Stimulated activated naive CD8-positive, alpha-beta T cell treated with anti-CD3 and anti-CD28 coated beads, Interleukin-15, amount 100 ng/mL, for 72 hours (primary cell): ENCODE measurements around the gene MANBA.

Experiments
- ATAC-seq: fragments of 150-1000 bp; cut with Tn5 transposase; 2 replicates; pipeline ENCODE4 v1.10.0; 2021; ENCODE audit warnings: mild to moderate bottlenecking, moderate library complexity
- DNase-seq, 2 donors: peaks; one replicate each; pipeline ENCODE4 v3.0.0; 2021 to 2022
- H3K27ac Mint-ChIP-seq, 2 donors: one replicate each; pipeline ENCODE4 v1.8.0; 2022; ENCODE audit warnings: mild to moderate bottlenecking in 2 of 2, mixed read lengths in 2 of 2, moderate library complexity in 2 of 2
- H3K27me3 Mint-ChIP-seq: one replicate; pipeline ENCODE4 v1.8.0; 2022; ENCODE audit warnings: mixed read lengths
- H3K4me1 Mint-ChIP-seq: one replicate; pipeline ENCODE4 v1.8.0; 2022; ENCODE audit warnings: mild to moderate bottlenecking, mixed read lengths
- H3K4me3 Mint-ChIP-seq, 2 donors: one replicate each; pipeline ENCODE4 v1.8.0; 2022; ENCODE audit warnings: mild to moderate bottlenecking in 2 of 2, mixed read lengths in 2 of 2, moderate library complexity in 1 of 2
- H3K9me3 Mint-ChIP-seq, 2 donors: one replicate each; pipeline ENCODE4 v1.8.0; 2022; ENCODE audit warnings: mixed read lengths in 2 of 2

MANBA gene

DNA sequence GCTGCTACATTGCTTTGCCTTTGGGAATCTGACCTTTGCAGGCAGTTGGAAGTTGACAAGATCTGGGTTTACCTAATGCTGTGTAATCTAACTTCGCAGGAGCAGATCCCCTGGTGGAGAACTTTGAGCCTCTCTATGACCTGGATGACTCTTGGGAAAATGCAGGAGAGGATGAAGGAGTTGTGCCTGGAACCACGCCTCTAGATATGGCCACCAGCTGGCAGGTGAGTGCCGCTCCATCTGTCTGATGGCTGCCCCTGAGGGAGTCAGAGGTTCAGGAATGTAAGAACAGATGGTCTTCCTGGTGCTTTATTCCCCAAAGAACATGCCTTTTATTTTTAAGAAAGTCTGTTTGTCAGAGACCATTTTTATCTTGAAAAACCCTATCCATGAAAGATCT, 150.3 kb downstream of the MANBA start:
- no peak for ATAC-seq
- Mint-ChIP-seq H3K4me3 (no peak overlapping the region), H3K27me3 (no peaks in the 10 kb centered on the region), H3K4me1 (peaks cover 92% of the 10 kb centered on the region), H3K27ac (no peak overlapping the region), H3K9me3 (no peaks in the 10 kb centered on the region)
- DNase-seq: no peak

DNA sequence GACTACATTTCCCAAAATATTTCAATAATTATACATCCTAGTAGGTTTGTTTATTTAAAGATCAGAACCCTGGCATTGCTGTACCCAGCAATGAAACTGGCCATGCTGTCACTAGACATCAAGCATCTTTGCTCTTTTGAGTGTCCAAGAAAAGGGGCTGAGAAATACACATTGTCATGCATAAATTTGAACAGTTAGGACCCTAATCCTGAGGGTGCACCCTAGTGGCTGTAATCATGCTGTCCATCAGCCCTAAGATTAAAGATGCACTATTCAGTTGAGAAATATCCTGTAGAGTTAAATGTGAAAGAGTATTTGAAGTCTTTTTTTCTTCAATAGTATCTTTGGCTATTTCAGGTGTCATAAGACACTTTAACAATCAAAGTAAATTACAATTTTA, 150.8 kb downstream of the MANBA start:
- no peak overlapping the region for H3K4me3 Mint-ChIP-seq
- H3K27me3 Mint-ChIP-seq: no peaks in the 10 kb centered on the region
- H3K4me1 Mint-ChIP-seq: peaks cover 91% of the 10 kb centered on the region
- ATAC-seq (no peak), DNase-seq (no peak)
- H3K27ac Mint-ChIP-seq: peak overlapping the region in 1 of 2 donors; percentile 49
- no peaks in the 10 kb centered on the region for H3K9me3 Mint-ChIP-seq

DNA sequence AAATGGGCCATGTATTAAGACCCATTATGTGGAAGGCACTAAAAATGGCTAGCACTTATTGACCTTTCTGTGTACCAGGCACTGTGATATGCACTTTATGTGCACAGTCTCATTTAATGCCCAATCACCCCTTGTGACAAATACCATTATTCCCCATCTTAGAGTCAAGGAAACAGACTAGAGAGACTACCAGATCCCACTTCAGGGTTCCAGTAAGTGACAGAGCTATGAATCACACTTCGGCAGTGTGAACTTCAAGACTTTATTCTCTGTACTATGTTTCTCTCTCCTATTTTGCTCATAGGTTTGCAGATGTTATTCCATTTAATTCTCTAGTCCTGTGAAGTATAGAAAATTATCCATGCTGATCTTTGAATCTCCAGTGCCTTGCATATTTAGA, 152.6 kb downstream of the MANBA start:
- DNase-seq (no peak), ATAC-seq (no peak)
- Mint-ChIP-seq H3K9me3 (no peaks in the 10 kb centered on the region), H3K27ac (peak overlapping the region; percentile 27 to 74), H3K27me3 (no peaks in the 10 kb centered on the region), H3K4me1 (peaks cover 85% of the 10 kb centered on the region), H3K4me3 (no peak overlapping the region)

DNA sequence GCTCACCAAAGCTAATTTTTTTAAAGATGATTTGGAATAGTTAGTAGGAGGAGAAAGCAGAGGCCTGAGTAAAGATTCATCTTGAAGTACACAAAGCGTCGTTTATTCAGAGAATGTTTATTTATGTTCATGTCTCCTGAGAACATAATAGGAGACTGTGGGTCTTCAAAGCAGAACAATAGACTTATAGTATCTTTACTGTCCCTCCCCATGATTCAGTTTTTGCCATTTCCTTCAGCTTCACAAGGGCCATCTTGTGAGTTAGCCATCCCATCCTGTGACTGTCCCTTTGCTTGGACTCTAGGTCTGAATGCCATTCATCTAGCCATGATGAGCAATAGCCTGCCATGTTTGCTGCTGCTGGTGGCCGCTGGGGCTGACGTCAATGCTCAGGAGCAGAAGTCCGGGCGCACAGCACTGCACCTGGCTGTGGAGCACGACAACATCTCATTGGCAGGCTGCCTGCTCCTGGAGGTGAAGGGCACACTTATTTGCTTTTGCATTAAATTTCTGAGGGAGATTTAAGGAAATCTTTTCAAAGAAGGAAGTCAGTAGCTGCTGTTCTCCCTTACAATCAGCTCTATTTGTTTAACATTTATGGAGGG, 153.8 kb downstream of the MANBA start:
- Mint-ChIP-seq H3K27me3 (no peaks in the 10 kb centered on the region), H3K4me3 (no peak overlapping the region), H3K9me3 (no peaks in the 10 kb centered on the region), H3K27ac (peak overlapping the region in 1 of 2 donors; percentile 24), H3K4me1 (peaks cover 75% of the 10 kb centered on the region)
- ATAC-seq: no peak
- DNase-seq: no peak

DNA sequence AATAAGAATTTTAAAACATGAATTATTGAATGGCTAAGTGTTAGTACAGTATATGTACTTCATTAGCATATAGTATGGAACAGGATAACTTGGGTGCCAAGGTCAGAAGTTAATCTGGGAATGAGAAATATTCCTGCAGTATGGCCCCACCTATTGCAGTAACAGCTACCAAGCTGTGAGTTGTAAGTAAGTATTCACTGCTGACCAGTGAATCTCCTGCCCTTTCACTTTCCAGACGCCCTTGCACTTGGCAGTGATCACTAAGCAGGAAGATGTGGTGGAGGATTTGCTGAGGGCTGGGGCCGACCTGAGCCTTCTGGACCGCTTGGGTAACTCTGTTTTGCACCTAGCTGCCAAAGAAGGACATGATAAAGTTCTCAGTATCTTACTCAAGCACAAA, 154.5 kb downstream of the MANBA start:
- no peak for DNase-seq
- H3K4me1 Mint-ChIP-seq: peaks cover 75% of the 10 kb centered on the region

DNA sequence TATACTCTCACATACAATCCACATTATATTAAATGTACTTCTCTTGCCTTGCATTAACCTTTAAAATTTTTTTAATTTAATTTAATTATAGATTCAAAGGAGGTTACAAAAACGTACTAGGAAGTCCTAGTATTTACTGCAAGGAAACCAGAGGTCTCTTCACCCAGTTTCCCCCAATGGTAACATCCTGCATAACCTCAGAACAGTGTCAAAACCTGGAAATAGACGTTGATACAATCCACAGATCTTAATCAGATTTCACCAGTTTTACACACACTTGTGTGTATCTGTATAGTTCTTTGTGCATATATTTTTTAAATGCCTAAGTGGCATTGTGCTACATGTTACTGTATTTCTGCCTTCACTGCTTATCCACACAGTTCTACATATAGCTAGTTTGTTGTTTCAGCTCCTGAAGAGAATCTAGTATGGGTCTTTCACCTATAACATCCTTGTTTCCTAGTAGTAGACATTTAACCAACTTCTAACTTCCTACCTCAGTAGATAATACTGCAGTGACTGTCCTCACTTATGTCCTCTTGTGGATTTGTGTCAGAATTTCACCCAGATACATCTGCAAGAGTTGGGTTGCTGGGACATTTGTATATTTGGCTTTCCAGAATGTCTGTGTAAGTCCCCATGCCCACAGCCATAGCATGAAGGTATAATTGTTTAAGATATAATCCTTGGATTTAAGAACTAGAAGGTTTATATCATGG, 156.4 kb downstream of the MANBA start:
- no peak for DNase-seq
- ATAC-seq: no peak
- no peak overlapping the region for H3K27ac Mint-ChIP-seq
- H3K4me1 Mint-ChIP-seq: peaks cover 75% of the 10 kb centered on the region
- no peak overlapping the region for H3K4me3 Mint-ChIP-seq
- H3K27me3 Mint-ChIP-seq: no peaks in the 10 kb centered on the region
- no peaks in the 10 kb centered on the region for H3K9me3 Mint-ChIP-seq

More for the DNA sequence above, 154.5 kb downstream of the MANBA start:
- ATAC-seq: no peak
- Mint-ChIP-seq H3K27me3 (no peaks in the 10 kb centered on the region), H3K27ac (no peak overlapping the region), H3K9me3 (no peaks in the 10 kb centered on the region), H3K4me3 (no peak overlapping the region)

DNA sequence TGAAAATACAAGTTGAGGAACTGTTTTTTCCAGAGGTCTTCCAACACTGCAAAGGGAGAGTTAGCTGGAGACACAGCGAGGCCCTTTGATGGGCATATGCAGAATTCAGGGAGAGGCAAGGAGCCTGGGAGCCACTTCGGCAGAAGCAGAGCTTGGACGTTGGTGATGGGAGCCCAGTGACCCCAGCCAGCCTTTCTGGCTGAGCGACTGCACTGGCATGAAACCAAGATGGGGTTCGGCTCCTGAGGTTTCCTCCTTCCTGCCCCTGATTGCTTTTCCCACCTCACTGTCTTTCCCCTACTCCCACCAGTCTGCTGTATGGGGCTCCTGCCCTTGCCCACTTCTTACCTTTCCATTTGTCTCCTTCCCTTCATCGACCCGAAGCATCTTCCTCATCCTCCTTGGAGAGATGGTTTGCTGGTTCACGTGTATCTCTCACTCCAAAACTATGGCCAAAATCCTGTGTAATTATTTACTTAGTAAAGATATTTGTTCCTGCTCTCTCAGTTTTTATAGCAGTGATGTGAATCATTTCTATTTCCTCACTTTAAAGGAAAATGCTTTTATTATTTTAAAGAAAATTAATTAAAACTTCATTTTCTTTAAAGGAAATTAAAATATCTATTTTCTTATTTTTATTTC, 159.1 kb downstream of the MANBA start:
- ATAC-seq: no peak
- Mint-ChIP-seq H3K9me3 (no peaks in the 10 kb centered on the region), H3K27ac (peak overlapping the region in 1 of 2 donors; percentile 9), H3K4me1 (peaks cover 76% of the 10 kb centered on the region), H3K4me3 (no peak overlapping the region), H3K27me3 (no peaks in the 10 kb centered on the region)
- no peak for DNase-seq

DNA sequence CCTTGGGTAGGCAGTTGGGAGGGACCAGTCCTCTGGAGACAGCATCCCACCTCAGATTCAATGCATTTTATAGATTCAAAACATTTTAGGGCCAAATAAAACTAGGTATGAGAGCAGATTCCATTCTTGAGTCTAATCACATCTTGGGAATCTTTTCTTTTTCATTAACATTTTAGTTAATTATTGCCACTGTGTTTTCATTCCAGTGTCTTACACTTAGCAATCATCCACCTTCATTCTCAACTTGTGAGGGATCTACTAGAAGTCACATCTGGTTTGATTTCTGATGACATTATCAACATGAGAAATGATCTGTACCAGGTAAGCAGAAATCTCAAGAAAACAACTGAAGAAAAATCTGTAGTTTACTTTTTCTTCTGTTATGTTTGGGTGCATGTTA, 160.1 kb downstream of the MANBA start:
- Mint-ChIP-seq H3K4me3 (no peak overlapping the region), H3K27me3 (no peaks in the 10 kb centered on the region), H3K4me1 (peaks cover 81% of the 10 kb centered on the region), H3K9me3 (no peaks in the 10 kb centered on the region), H3K27ac (peak overlapping the region; percentile 0 to 85)
- DNase-seq: no peak
- ATAC-seq: no peak

DNA sequence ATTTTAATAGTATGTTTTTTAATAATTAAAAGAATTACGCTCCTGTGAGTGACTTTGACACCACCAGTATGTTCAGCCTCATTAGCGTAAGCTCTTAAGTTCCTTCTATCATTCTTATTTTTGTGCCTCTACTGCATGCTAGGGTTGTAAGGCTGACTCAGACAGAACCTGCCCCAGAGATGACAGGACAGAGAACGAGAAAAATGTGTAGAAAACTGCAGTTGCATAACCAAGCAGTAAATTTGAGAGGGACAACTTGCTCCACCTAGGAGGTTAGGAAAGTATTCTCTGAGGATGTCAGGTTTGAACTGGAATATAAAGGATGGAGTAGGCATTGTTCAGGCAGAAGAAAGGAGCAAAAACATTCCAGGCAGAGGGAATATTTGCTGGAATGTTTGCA, 160.9 kb downstream of the MANBA start:
- Mint-ChIP-seq H3K9me3 (no peaks in the 10 kb centered on the region), H3K4me3 (no peak overlapping the region), H3K27ac (no peak overlapping the region), H3K27me3 (no peaks in the 10 kb centered on the region), H3K4me1 (peaks cover 81% of the 10 kb centered on the region)
- DNase-seq: no peak
- ATAC-seq: no peak

DNA sequence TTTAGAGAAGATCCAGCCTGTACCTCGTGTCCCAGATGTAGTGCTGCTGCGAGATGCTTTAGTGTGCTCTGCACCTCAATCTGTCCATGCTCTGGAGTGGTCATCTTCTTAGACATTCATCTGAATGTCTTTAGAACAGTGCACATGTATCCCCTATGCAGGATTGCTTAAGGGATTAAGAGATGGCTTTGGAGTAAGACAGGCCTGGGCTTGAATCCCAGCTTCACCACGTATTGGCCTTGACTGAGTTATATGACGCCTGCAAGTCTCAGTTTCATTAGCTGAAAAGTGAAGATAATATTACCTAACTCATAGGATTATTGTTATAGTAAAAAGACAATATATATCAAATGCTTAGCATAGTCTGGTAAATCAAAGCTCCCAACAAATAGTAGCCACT, 161.3 kb downstream of the MANBA start:
- peak overlapping the region; percentile 59 to 92 for H3K27ac Mint-ChIP-seq
- H3K4me1 Mint-ChIP-seq: peaks cover 81% of the 10 kb centered on the region
- no peak for ATAC-seq
- H3K27me3 Mint-ChIP-seq: no peaks in the 10 kb centered on the region
- peak overlapping the region in 1 of 2 donors; percentile 8 for H3K4me3 Mint-ChIP-seq
- DNase-seq: no peak
- H3K9me3 Mint-ChIP-seq: no peaks in the 10 kb centered on the region

DNA sequence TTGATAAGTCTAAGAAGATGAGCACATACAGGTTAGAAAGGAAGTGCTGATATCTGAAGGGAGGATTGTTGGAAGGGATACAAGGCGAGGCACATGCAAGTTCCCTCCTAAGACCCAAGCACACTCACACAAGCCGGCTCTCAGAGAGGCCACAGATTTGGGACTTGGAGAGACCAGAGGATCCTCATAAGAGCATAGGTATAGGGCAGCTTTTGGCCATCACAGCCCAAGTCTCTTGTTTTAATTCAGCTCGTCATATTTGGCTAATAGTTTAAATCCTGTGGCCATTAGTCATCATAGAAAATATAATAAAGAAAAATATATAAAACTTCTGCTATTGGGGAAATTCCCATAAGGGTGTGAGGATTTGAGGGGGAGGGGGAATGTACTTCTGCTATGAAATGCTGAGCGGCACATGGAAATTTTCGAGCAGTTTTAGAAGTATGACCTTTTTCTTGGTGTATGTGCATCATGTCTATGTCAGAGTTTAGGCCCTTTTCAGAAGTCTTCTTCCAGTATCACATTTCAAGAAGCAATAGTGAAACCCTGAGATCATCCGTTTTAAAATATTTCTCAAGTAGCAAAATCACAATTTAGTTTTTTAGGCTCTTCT, 161.9 kb downstream of the MANBA start:
- DNase-seq: no peak
- H3K27ac Mint-ChIP-seq: peak overlapping the region; percentile 90 to 92

DNA sequence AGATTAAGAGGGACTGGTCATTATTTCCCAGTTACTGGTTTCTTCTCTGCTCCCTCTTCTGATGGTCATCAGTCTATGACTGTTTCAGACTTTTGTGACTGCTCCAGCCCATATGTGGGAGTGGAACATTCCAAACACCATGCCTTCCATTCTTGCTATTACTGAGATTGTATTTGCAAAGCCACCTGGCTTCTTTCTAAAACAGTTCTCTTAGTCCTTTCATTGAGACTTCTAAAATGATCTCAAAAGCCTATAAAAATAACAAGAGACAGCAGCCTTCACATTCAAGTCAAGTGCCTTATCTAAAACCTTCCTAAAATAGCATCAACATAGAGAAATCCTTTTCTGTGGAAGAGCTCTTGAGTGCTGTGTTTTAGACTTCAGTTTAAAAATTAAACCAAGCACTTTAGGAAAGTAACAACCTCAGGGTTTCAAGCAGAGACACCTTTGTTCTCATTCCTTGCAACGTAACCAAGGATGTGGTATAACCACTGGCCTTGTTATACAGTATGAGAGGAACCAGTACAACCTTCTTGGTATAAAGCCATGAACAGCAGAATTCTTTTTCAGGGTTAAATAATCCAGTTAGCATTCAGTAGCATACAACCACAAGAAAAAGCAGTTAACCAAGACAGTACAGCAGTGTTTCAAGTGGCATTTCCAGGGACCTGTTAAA, 162.5 kb downstream of the MANBA start:
- ATAC-seq (peak; percentile 95), DNase-seq (no peak)
- Mint-ChIP-seq H3K4me3 (peak overlapping the region; percentile 62), H3K4me1 (peaks cover 84% of the 10 kb centered on the region), H3K27me3 (no peaks in the 10 kb centered on the region), H3K9me3 (no peaks in the 10 kb centered on the region), H3K27ac (peak overlapping the region; percentile 90 to 92)

More for the DNA sequence above, 161.9 kb downstream of the MANBA start:
- Mint-ChIP-seq H3K27me3 (no peaks in the 10 kb centered on the region), H3K9me3 (no peaks in the 10 kb centered on the region), H3K4me3 (peak overlapping the region; percentile 62), H3K4me1 (peaks cover 85% of the 10 kb centered on the region)
- peak; percentile 48 for ATAC-seq

DNA sequence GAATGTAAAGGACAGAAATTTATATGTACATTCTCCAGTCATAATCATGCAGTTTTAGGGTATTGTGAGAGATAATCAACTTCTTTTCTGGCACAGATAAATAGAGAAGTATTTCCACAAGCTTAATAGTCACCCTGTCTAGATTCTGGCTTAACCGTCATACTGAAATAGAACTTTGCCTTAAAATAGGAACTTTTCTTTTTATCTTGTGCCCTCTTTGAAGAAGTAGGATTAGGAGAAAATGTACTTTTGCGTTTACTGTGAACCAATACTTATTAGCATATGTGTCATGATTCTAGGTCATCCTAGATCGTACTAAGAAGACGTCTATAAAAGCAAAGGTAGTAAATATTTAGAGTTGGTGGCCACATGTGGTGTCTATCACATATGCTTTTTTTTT, 164.2 kb downstream of the MANBA start:
- peaks cover 94% of the 10 kb centered on the region for H3K4me1 Mint-ChIP-seq
- ATAC-seq (no peak), DNase-seq (no peak)
- no peak overlapping the region for H3K4me3 Mint-ChIP-seq
- no peaks in the 10 kb centered on the region for H3K9me3 Mint-ChIP-seq
- no peaks in the 10 kb centered on the region for H3K27me3 Mint-ChIP-seq
- H3K27ac Mint-ChIP-seq: peak overlapping the region; percentile 8 to 19

DNA sequence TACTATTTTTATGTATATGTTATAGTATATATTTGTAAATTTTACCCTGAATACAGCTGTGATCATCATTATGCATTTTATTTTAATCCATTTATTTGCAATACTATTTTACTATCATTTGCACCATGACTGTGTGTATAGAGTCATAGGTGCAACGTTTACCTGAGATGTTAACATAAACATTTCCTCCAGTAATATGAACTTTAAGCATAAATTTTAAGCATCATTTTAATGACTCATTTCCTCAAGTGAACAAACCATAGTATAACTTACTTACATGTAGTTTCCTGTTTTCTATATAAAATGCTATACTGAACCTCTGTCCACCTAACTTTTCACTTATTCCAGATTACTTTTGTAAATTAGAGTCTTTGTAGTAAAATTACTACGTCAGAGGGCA, 166.8 kb downstream of the MANBA start:
- Mint-ChIP-seq H3K9me3 (no peaks in the 10 kb centered on the region), H3K4me3 (no peak overlapping the region), H3K4me1 (peaks cover 94% of the 10 kb centered on the region), H3K27ac (no peak overlapping the region), H3K27me3 (no peaks in the 10 kb centered on the region)
- ATAC-seq (no peak), DNase-seq (no peak)

DNA sequence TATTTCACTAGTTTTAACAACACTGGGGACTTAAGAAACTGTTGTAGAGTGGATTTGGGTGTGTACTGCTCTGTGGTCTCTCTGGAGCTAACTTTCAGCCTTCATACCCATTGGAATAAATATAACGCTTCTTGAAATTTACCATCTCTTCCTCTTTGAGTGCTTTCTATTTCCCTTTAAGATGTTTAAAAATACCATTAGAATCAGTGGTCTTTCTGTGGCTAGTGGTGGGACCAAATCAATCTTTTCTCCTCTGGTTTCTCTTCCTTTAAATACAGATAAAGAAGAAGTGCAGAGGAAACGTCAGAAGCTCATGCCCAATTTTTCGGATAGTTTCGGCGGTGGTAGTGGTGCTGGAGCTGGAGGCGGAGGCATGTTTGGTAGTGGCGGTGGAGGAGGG, 167.6 kb downstream of the MANBA start:
- Mint-ChIP-seq H3K4me3 (no peak overlapping the region), H3K9me3 (no peaks in the 10 kb centered on the region), H3K27ac (no peak overlapping the region), H3K27me3 (no peaks in the 10 kb centered on the region), H3K4me1 (peaks cover 94% of the 10 kb centered on the region)
- ATAC-seq: no peak
- no peak for DNase-seq
